ENCODE data around the gene CYP4F11.

The CYP4F11 gene

GRCh38 chr19:15869109-15869555 lies 65.2 kb downstream of the CYP4F11 start:
- no peaks in the 10 kb centered on the region for H3K9me2 ChIP-seq (replicated peaks; ENCODE audit: insufficient read depth, low read length)
- H2AFZ ChIP-seq (ENCODE audit: low read length) = no peak overlapping the region
- no peak for DNase-seq
- no peaks in the 10 kb centered on the region for H4K20me1 ChIP-seq (ENCODE audit: insufficient read depth, low read length)
- H3K27ac ChIP-seq (ENCODE audit: low read length) = no peak overlapping the region
- no peak overlapping the region for H3K9ac ChIP-seq (ENCODE audit: low read length)
- H3K4me1 ChIP-seq (ENCODE audit: low read length) = no peaks in the 10 kb centered on the region
- H3K36me3 ChIP-seq (replicated peaks; ENCODE audit: insufficient read depth, low read length) = no peaks in the 10 kb centered on the region
- H3K79me2 ChIP-seq (ENCODE audit: low read length) = no peaks in the 10 kb centered on the region
- no peaks in the 10 kb centered on the region for H3F3A ChIP-seq (ENCODE audit: insufficient read depth, low read length)
- TF ChIP-seq CTCF (IDR thresholded peaks at IDR 0.05; ENCODE audit: low read length) = peak; percentile 46
- TF ChIP-seq EZH2 (optimal IDR thresholded peaks at IDR 0.05; ENCODE audit: low read depth, low read length) = no peak
- no peaks in the 10 kb centered on the region for H3K9me3 ChIP-seq (replicated peaks; ENCODE audit: insufficient read depth, low read length)
- no peak overlapping the region for H3K4me2 ChIP-seq (ENCODE audit: low read depth, low read length)
- no peak overlapping the region for H3K4me3 ChIP-seq (ENCODE audit: low read length)
- peaks cover 89% of the 10 kb centered on the region for H3K27me3 ChIP-seq (replicated peaks; ENCODE audit: insufficient read depth, low read length)

- H2AFZ ChIP-seq (ENCODE audit: low read length) = no peak overlapping the region
- no peak for DNase-seq
- H3K4me3 ChIP-seq (ENCODE audit: low read length) = no peak overlapping the region
- H3F3A ChIP-seq (ENCODE audit: insufficient read depth, low read length) = no peaks in the 10 kb centered on the region
- H3K4me2 ChIP-seq (ENCODE audit: low read depth, low read length) = no peak overlapping the region
- no peaks in the 10 kb centered on the region for H3K36me3 ChIP-seq (replicated peaks; ENCODE audit: insufficient read depth, low read length)
- H3K9ac ChIP-seq (ENCODE audit: low read length) = no peak overlapping the region
- H4K20me1 ChIP-seq (ENCODE audit: insufficient read depth, low read length) = no peaks in the 10 kb centered on the region
- H3K4me1 ChIP-seq (ENCODE audit: low read length) = no peaks in the 10 kb centered on the region
- H3K79me2 ChIP-seq (ENCODE audit: low read length) = no peaks in the 10 kb centered on the region
- peaks cover 84% of the 10 kb centered on the region for H3K27me3 ChIP-seq (replicated peaks; ENCODE audit: insufficient read depth, low read length)
- H3K9me2 ChIP-seq (replicated peaks; ENCODE audit: insufficient read depth, low read length) = no peaks in the 10 kb centered on the region
- H3K9me3 ChIP-seq (replicated peaks; ENCODE audit: insufficient read depth, low read length) = no peaks in the 10 kb centered on the region
- TF ChIP-seq EZH2phosphoT487 (IDR thresholded peaks at IDR 0.05; ENCODE audit: low read length) (no peak), CTCF (IDR thresholded peaks at IDR 0.05; ENCODE audit: low read length) (no peak), EZH2 (optimal IDR thresholded peaks at IDR 0.05; ENCODE audit: low read depth, low read length) (no peak)
- H3K27ac ChIP-seq (ENCODE audit: low read length) = no peak overlapping the region
Measured at GRCh38 chr19:15866636-15867035, 67.7 kb downstream of the CYP4F11 start.

- TF ChIP-seq EZH2 (optimal IDR thresholded peaks at IDR 0.05; ENCODE audit: low read depth, low read length) = no peak
- Histone ChIP-seq H3K4me3 (ENCODE audit: low read length) (no peak overlapping the region), H4K20me1 (ENCODE audit: insufficient read depth, low read length) (no peaks in the 10 kb centered on the region), H3K4me2 (ENCODE audit: low read depth, low read length) (no peak overlapping the region), H3F3A (ENCODE audit: insufficient read depth, low read length) (no peaks in the 10 kb centered on the region), H2AFZ (ENCODE audit: low read length) (no peak overlapping the region), H3K9me2 (replicated peaks; ENCODE audit: insufficient read depth, low read length) (no peaks in the 10 kb centered on the region), H3K27me3 (replicated peaks; ENCODE audit: insufficient read depth, low read length) (peaks cover 78% of the 10 kb centered on the region), H3K9me3 (replicated peaks; ENCODE audit: insufficient read depth, low read length) (no peaks in the 10 kb centered on the region), H3K9ac (ENCODE audit: low read length) (no peak overlapping the region), H3K27ac (ENCODE audit: low read length) (no peak overlapping the region), H3K36me3 (replicated peaks; ENCODE audit: insufficient read depth, low read length) (no peaks in the 10 kb centered on the region), H3K4me1 (ENCODE audit: low read length) (no peaks in the 10 kb centered on the region), H3K79me2 (ENCODE audit: low read length) (no peaks in the 10 kb centered on the region)
- DNase-seq = no peak
Measured at GRCh38 chr19:15864824-15865223, 69.5 kb downstream of the CYP4F11 start.

GRCh38 chr19:15863272-15863671 lies 71.1 kb downstream of the CYP4F11 start:
- Histone ChIP-seq H3K4me1 (ENCODE audit: low read length) (no peaks in the 10 kb centered on the region), H3K4me3 (ENCODE audit: low read length) (no peak overlapping the region), H4K20me1 (ENCODE audit: insufficient read depth, low read length) (no peaks in the 10 kb centered on the region), H2AFZ (ENCODE audit: low read length) (no peak overlapping the region), H3K9me2 (replicated peaks; ENCODE audit: insufficient read depth, low read length) (no peaks in the 10 kb centered on the region), H3F3A (ENCODE audit: insufficient read depth, low read length) (no peaks in the 10 kb centered on the region), H3K9ac (ENCODE audit: low read length) (no peak overlapping the region), H3K9me3 (replicated peaks; ENCODE audit: insufficient read depth, low read length) (no peaks in the 10 kb centered on the region), H3K4me2 (ENCODE audit: low read depth, low read length) (no peak overlapping the region), H3K27ac (ENCODE audit: low read length) (no peak overlapping the region), H3K27me3 (replicated peaks; ENCODE audit: insufficient read depth, low read length) (peaks cover 78% of the 10 kb centered on the region), H3K36me3 (replicated peaks; ENCODE audit: insufficient read depth, low read length) (no peaks in the 10 kb centered on the region), H3K79me2 (ENCODE audit: low read length) (no peaks in the 10 kb centered on the region)
- no peak for TF ChIP-seq EZH2 (optimal IDR thresholded peaks at IDR 0.05; ENCODE audit: low read depth, low read length)
- TF ChIP-seq EZH2phosphoT487 (IDR thresholded peaks at IDR 0.05; ENCODE audit: low read length) = no peak
- no peak for TF ChIP-seq CTCF (IDR thresholded peaks at IDR 0.05; ENCODE audit: low read length)
- DNase-seq = no peak
